H1 (cell line): ENCODE results near the gene ABHD4. TPM values are rescaled to one million over a fixed set of nuclear protein-coding genes. Genes with fewer than 3 reads are reported as not detected.

Source experiments
- BRCA1 ChIP-seq: IDR thresholded peaks from 2 replicates; pipeline ENCODE4 v1.6.1; 2012; ENCODE audit warnings: low read depth, low read length, improper control_type of control experiment
- CEBPB ChIP-seq: IDR thresholded peaks from 2 replicates; pipeline ENCODE4 v1.6.1; 2012; ENCODE audit warnings: low read depth, low read length
- JUND ChIP-seq: IDR thresholded peaks from 2 replicates; pipeline ENCODE4 v1.6.1; 2011; ENCODE audit warnings: mild to moderate bottlenecking, improper control_type of control experiment, low read length
- KDM1A ChIP-seq: fragments of 200-600, 300-600 bp; sonication (generic); IDR thresholded peaks from 2 replicates; pipeline ENCODE4 v1.7.1; 2016; ENCODE audit warnings: mild to moderate bottlenecking, low read length, borderline replicate concordance
- SAP30 ChIP-seq: fragments of 300-600 bp; sonication (generic); IDR thresholded peaks from 2 replicates; pipeline ENCODE4 v1.7.1; 2012; ENCODE audit warnings: low read length, moderate library complexity, mild to moderate bottlenecking, inconsistent platforms; ENCODE audit not compliant: insufficient read depth, insufficient replicate concordance
- SIN3A ChIP-seq, 2 experiments: IDR thresholded peaks in 1 of 2; conservative IDR thresholded peaks in 1 of 2; 2 replicates each; pipeline ENCODE4 v1.6.1; 2011 to 2012; ENCODE audit warnings: low read length in 2 of 2, improper control_type of control experiment in 1 of 2, low read depth in 1 of 2, mild to moderate bottlenecking in 1 of 2
- SP1 ChIP-seq: IDR thresholded peaks from 2 replicates; pipeline ENCODE4 v1.6.1; 2011; ENCODE audit warnings: low read depth, low read length
- TEAD4 ChIP-seq: IDR thresholded peaks from 2 replicates; pipeline ENCODE4 v1.6.1; 2012; ENCODE audit warnings: low read depth, low read length, inconsistent platforms, mixed read lengths
- YY1 ChIP-seq: IDR thresholded peaks from 2 replicates; pipeline ENCODE4 v1.6.1; 2011; ENCODE audit warnings: low read depth, mild to moderate bottlenecking, low read length
- polyA plus RNA-seq, 7 experiments: library from polyadenylated mRNA; depleted of rRNA in 3 of 7; stranded (reverse) in 5 of 7; unstranded in 2 of 7; fragments of >200 nt in 5 of 7; fragments of 200-250 nt in 2 of 7; gene quantifications; 1 replicate in 5 of 7; 2 replicates in 1 of 7; 4 replicates in 1 of 7; pipeline versions ENCODE4 v1.2.1 to v1.2.3, GENCODE V29; 2011 to 2013; ENCODE audit warnings: missing spikeins in 2 of 7, mixed read lengths in 2 of 7
- total RNA-seq: library from RNA; stranded (reverse); fragmentation: NEBNext Ultra II Directional; extraction: Animal tissue kit (Norgen Biotek cat#: 25700); gene quantifications from 2 replicates; pipeline ENCODE4 v1.2.1, GENCODE V29; 2021
- TF ChIP-seq, protein P1 (sequence below): fragments of 300-600 bp; sonication (generic); IDR thresholded peaks from 2 replicates; pipeline ENCODE4 v1.7.1; 2012; ENCODE audit warnings: low read length, moderate library complexity, mild to moderate bottlenecking, inconsistent platforms; ENCODE audit not compliant: insufficient replicate concordance

ABHD4 gene
- total and polyA plus RNA-seq, 2 of the 8 experiments (the other 6 are each of a cell fraction or from before 2014, with no cell fraction given) = 32.4 to 42.9 TPM

DNA sequence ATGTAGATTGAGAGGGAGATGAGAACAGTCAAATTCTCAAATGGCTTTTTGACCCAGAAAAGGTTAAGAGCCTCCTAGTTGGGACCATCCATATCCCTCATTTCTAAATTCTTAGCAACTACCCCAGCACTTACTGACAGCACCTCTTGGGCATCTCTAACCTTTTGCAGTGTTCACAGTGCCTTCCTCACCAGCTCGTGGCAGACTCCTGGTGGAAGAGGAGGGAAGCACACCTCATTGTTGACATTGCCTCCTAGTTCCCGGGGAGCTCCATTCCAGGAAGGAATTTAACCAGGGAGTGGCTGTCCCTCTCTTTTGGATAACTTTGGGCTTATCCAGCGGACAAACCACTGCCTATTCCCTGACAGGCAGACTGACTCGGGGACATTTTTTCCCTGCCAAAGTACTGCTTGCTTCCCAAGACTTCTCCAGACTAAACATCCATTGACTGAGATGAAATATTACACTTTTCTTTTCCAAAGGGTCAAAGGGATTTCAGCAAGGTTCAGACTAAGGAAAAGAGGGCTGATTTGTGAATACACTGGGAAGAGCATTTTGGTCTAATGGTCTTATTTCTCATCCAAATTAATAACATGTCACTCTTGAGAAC is 55.0 kb downstream of the ABHD4 start (continued):
- TF ChIP-seq SAP30 (no peak), KDM1A (no peak), CEBPB (no peak), SP1 (0 out of 2 replicates have a peak, but pooled peaks have one; percentile 47), BRCA1 (no peak), SIN3A (conservative IDR thresholded peaks at IDR 0.05 in 1 of 2, IDR thresholded peaks at IDR 0.05 in 1 of 2; ENCODE audit: low read depth in 1 of 2, low read length in 2 of 2) (peak; percentile 30 to 65; a peak in 1 of 4 replicates), JUND (no peak), YY1 (no peak), TEAD4 (peak; percentile 71; the same call in 1 of the 2 replicates)
- TF ChIP-seq, protein P1, sequence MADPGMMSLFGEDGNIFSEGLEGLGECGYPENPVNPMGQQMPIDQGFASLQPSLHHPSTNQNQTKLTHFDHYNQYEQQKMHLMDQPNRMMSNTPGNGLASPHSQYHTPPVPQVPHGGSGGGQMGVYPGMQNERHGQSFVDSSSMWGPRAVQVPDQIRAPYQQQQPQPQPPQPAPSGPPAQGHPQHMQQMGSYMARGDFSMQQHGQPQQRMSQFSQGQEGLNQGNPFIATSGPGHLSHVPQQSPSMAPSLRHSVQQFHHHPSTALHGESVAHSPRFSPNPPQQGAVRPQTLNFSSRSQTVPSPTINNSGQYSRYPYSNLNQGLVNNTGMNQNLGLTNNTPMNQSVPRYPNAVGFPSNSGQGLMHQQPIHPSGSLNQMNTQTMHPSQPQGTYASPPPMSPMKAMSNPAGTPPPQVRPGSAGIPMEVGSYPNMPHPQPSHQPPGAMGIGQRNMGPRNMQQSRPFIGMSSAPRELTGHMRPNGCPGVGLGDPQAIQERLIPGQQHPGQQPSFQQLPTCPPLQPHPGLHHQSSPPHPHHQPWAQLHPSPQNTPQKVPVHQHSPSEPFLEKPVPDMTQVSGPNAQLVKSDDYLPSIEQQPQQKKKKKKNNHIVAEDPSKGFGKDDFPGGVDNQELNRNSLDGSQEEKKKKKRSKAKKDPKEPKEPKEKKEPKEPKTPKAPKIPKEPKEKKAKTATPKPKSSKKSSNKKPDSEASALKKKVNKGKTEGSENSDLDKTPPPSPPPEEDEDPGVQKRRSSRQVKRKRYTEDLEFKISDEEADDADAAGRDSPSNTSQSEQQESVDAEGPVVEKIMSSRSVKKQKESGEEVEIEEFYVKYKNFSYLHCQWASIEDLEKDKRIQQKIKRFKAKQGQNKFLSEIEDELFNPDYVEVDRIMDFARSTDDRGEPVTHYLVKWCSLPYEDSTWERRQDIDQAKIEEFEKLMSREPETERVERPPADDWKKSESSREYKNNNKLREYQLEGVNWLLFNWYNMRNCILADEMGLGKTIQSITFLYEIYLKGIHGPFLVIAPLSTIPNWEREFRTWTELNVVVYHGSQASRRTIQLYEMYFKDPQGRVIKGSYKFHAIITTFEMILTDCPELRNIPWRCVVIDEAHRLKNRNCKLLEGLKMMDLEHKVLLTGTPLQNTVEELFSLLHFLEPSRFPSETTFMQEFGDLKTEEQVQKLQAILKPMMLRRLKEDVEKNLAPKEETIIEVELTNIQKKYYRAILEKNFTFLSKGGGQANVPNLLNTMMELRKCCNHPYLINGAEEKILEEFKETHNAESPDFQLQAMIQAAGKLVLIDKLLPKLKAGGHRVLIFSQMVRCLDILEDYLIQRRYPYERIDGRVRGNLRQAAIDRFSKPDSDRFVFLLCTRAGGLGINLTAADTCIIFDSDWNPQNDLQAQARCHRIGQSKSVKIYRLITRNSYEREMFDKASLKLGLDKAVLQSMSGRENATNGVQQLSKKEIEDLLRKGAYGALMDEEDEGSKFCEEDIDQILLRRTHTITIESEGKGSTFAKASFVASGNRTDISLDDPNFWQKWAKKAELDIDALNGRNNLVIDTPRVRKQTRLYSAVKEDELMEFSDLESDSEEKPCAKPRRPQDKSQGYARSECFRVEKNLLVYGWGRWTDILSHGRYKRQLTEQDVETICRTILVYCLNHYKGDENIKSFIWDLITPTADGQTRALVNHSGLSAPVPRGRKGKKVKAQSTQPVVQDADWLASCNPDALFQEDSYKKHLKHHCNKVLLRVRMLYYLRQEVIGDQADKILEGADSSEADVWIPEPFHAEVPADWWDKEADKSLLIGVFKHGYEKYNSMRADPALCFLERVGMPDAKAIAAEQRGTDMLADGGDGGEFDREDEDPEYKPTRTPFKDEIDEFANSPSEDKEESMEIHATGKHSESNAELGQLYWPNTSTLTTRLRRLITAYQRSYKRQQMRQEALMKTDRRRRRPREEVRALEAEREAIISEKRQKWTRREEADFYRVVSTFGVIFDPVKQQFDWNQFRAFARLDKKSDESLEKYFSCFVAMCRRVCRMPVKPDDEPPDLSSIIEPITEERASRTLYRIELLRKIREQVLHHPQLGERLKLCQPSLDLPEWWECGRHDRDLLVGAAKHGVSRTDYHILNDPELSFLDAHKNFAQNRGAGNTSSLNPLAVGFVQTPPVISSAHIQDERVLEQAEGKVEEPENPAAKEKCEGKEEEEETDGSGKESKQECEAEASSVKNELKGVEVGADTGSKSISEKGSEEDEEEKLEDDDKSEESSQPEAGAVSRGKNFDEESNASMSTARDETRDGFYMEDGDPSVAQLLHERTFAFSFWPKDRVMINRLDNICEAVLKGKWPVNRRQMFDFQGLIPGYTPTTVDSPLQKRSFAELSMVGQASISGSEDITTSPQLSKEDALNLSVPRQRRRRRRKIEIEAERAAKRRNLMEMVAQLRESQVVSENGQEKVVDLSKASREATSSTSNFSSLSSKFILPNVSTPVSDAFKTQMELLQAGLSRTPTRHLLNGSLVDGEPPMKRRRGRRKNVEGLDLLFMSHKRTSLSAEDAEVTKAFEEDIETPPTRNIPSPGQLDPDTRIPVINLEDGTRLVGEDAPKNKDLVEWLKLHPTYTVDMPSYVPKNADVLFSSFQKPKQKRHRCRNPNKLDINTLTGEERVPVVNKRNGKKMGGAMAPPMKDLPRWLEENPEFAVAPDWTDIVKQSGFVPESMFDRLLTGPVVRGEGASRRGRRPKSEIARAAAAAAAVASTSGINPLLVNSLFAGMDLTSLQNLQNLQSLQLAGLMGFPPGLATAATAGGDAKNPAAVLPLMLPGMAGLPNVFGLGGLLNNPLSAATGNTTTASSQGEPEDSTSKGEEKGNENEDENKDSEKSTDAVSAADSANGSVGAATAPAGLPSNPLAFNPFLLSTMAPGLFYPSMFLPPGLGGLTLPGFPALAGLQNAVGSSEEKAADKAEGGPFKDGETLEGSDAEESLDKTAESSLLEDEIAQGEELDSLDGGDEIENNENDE = no peak
